Activated CD8-positive, alpha-beta memory T cell treated with anti-CD3 and anti-CD28 coated beads for 36 hours (primary cell): Measurements from ENCODE around the gene ICE1. TPM values are rescaled to one million over a fixed set of nuclear protein-coding genes. Genes with fewer than 3 reads are reported as not detected.
"Not testable (repeated sequence)": the region's sequence is repeated elsewhere in the genome, so short reads cannot be mapped to it uniquely, and the experiment has no call there.

Experiments used
- CTCF ChIA-PET: fragments of 350-600 bp; sonication (Branson Sonifier 250); formaldehyde crosslinking; loops from one replicate; lab custom pipeline; 2021; ENCODE audit warnings: antibody characterized with exemption; lab: Charles Lee
- POLR2A ChIA-PET: fragments of 350-600 bp; sonication (Branson Sonifier 250); formaldehyde crosslinking; loops from one replicate; lab custom pipeline; 2021; ENCODE audit warnings: antibody characterized with exemption; lab: Charles Lee
- total RNA-seq, 2 experiments: library from RNA; stranded (reverse); gene quantifications; one replicate each; pipeline ENCODE4 v1.2.3, GENCODE V29; 2021

The ICE1 gene, protein sequence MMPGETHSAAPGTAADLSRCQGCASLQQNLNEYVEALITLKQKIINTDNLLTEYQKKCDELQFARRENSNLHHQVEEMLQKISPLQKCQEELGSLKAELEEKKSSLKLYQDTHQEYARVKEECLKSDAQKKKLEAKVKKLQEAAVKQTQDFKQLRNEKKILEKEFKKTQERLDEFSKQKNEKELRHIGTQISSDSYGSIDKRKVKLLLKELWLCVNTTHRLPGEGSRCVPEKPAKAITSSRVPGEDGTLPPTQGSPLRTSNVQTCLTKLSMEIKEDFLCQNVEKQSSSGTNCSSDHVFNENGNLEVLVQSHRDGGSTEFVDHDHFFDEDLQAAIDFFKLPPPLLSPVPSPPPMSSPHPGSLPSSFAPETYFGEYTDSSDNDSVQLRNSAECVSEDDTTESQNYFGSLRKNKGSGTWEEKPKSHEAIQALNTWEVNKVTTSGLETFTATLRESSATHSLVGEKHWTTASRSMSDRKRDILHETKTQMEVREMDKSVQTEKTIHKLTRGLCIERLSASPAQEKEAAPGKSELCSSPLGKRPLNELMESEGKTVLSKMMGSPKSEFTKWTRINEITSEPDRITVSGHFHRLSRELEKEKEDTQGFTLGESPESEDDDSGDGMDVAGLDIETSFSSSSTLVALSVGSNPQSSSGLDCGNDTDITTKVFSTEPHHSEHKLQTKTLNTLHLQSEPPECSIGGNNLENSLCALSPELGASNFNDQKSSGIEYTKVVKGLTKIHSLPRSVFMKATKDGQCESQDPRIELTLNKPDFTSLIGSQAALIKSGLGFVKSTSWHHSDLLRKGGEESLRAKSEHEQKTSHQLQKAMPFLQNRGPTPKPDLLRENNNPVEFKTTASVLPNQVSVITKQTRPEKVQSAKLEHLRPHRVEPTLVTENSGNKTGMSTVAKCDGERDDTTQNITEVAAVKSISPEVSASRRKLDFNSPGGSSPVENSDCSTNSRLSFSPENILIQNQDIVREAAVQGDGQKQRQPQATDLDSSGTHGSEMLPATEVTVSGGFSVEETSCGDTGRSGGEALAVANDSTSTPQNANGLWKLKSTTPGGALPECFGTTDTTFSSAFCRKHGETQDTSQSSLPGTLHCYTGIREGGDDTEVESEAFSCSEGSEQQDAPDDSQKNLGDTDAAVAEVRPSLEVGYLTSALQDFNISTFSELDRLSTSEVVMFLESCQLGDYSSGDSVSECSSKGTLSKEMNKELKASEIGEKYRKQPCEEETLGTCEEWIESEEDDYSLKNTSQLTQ (N-terminal part only)
- total RNA-seq, result 10 to 100 TPM; 34.9 to 39.7 TPM

DNA sequence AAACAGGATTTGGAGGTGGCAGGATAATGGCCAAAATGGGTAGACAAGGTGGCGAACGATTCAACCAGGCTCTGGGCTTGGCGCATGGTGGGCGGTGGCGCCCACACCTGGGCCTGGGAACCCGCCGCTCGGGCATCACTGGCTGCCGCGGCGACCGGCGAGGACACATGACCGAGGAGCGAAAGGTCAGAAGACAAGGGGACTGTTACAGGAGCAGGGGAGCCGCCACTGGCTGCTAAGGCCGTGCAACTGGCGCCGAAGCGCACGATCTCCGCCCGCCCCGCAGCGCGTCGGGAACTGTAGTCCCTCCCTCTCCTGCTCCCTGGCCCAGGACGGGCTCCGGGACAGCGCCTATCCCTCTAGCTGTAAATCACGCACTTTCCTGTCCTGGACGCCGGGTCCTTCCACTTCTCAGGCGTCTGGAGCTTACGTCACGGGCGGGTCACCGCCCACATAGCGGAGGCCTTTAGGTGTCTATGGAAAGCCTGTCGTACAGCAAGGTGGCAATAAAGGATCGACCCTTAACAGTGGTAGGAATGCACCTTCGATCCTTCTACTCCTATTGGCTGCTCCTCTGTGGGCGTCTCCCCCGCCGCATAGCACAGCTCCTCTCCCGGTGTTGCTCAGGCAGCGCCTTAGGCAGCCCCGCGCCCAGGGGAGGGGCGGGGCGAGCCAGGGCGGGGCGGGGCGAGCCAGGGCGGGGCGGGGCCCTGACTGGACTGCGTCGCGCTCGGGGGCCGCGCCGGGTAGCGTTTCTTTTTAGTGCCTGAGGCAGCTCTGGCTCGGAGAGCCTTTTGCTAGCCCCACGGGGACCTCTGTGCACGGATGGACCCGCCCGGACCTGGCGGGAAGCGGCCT is at the start of gene ICE1:
Gene ICE1, plus strand, starts transcription at position 717 of the 858 bp plus-strand sequence. CDS start 239 bp downstream, outside the sequence.
- ChIA-PET CTCF (interaction anchor here (0.6 to 1.6 kb wide), 2 partner anchors 9 to 21 kb away, joined by 3 read pairs; no protein-coding TSS in a partner anchor), POLR2A (interaction anchor here (0.6 to 1.6 kb wide), 3 partner anchors 20 to 956 kb away, joined by 3 to 4 read pairs (median 4); partner anchors contain the start of gene MED10)

DNA sequence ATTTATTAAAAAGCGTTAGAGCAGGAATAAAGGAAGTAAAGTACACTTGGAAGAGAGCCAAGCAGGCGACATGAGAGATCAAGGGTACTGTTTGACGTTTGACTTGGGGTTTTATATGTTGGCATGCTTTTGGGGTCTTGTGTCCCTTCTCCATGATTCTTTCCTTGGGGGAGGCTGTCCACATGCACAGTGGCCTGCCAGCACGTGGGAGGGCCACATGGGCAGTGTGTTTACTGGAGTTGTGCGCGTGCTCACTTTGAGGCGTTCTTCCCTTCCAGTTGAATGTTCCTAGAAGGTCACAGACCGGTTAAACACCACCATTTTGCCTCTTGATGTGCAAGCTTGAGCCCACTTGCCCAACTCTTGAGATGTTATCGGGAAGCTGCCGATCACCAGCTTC is 49.5 kb upstream of the ICE1 start:
- ChIA-PET POLR2A (no interaction called here), CTCF (no interaction called here)

DNA sequence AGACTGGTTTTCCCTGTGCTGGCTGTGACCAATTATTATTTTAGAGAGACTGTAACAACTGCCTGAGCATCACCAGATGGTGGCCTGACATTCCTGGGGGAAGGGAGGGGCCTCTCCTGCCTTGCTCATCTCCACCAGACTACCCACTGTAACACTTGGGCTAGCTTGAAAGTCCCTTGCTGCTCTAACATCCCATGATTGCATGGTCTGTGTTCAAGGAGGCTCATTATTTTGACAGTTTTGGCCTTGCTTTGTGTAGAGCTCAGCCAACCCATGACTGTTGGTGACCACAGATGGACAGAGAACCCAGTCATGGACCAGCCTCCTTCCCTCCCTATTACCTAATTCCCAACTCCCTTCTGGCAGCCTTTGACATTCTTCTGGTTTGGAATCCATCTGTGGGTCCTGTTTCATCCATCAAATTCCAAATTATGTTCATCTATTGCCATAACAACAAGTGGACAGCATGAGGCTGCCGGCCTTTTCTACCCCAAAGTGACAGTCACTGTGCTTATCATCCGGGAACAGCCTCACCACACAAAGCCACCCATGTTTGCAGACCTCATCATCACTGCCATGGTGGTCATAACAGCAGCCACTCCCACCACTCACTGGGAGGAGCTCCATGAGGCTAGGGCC is 49.0 kb upstream of the ICE1 start:
- ChIA-PET POLR2A (no interaction called here), CTCF (no interaction called here)

DNA sequence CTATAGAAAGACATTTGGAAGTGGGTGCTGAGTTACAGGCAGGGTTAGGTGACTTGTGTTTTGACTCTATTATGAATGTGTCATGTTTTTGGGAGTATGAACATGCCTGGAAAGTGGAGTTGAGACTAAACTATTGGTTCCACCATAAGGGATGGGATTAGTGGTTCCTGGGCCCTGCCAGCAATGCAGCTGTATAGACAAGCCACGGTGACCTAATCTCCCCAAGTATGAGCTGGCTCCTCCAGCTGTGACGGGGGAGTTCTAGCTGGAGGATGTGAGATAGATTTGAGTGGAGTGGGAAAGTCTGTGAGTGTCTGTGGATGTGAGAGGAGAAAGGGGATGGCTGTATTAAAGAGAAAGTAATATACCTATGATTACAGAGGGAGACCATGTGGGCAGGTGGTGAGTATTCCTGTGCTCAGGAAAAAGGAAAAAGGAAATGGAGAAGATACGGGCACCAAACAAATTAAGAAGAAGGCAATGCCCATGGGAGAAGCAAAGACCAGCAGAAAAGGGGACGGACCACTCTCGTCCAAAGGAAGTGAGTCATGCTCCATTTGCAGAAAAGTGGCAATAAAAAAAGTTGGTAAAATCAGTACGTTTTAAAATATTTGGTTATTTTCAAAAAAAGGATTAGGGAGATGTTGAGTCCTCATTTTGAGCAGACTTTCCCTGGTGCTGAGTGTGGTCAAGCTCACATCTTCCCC is 48.3 kb upstream of the ICE1 start:
- CTCF ChIA-PET, result no interaction called here

DNA sequence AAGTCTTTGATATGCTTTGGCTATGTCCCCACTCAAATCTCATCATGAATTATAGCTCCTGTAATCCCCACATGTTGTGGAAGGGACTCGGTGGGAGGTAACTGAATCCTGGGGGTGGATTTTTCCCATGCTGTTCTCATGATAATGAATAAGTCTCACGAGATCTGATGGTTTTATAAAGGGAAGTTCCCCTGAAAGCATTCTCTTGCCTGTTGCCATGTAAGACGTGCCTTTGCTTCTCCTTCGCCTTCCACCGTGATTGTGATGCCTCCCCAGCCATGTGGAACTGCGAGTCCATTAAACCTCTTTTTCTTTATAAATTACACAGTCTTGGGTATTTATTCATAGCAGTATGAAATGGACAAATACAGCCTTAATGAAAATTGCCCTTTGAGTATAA is 44.7 kb upstream of the ICE1 start:
- ChIA-PET CTCF (no interaction called here), POLR2A (no interaction called here)

More for the DNA sequence above, 48.3 kb upstream of the ICE1 start:
- POLR2A ChIA-PET, result no interaction called here

DNA sequence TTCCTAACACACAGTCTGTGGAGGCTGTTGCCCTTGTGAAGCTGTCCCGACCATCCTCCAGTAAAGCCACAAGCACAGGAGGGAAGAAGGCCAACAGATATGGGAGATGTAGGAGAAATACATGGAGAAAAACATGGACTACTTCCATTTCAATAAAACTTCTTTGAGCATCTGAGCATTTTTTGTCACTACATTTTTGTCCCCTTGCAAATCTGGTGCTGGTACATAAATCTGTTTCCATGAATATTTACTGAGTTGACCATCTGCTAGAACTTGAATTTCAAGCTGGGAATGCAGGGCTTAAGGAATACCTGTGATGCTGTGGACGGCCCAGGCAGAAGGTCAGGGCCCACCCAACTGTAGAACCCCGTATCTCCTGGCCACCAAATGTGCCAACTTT is 43.9 kb upstream of the ICE1 start:
- ChIA-PET CTCF (no interaction called here), POLR2A (no interaction called here)

DNA sequence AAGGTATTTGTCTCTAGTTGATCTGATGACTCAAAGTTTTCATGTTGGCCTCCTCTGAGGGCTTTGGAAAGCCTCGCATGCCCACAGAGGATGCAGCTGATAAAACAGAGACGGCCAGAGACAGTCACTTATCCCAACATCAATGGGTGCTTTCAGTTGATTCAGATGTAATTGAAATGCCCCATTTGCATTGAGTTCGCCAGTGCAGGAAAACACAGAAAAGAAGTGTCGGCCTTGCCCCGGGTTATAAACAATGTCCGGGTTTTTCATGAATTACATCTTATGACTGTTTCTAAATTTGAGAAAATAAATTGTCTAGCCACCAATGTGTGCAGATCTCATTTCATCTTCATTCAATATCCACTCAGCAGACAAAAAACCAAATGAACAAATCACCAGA is 42.2 kb upstream of the ICE1 start:
- POLR2A ChIA-PET, result no interaction called here

DNA sequence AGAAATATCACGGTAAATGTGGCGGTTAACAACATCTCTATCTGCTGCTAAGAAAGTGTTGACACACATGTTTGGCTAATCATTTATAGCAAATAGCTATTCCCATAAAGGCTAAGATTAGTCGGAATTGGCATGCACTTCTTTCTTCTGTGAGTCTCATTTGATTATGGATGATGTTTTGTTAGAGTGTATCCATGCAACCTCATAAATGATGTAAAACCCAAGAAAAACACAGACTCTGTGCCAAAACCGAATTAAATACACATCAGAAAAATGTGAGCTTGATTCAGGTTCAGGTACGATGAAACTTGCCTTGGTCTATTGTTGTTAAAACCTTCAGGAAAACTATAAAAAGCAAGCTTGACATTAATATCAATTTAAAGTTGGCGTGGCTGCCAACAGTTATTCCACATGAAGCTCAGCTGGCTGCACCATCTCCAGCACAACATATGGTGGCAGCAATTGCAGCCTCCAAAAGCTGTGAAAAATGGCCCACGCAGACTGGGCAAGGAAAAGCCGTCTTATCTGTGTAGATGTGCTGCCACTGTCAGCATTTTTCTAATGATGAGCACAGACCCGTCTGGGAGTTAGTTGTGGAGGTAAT is 41.1 kb upstream of the ICE1 start:
- ChIA-PET POLR2A (interaction anchor here (0.6 kb wide), 1 partner anchor 106 kb away, joined by 4 read pairs; no protein-coding TSS in a partner anchor), CTCF (no interaction called here)

More for the DNA sequence above, 42.2 kb upstream of the ICE1 start:
- CTCF ChIA-PET, result no interaction called here

DNA sequence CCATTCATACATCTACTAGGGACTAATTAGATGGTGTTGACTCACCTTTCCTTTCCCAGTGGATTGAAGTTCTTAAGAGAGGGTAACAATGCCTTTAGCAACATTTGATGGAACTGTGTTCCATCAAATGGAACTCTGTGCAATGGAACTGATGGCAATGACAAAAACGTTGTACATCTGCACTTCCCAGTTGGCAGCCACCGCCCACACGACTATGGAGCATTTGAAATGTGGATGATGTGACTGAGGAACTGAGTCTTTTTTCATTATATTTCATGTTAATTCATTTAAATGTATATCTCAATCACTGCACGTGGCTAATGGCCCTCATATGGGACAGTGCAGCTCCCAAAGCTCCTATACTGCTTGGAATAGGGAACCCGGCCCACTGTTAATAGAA is 39.0 kb upstream of the ICE1 start:
- POLR2A ChIA-PET, result no interaction called here
- CTCF ChIA-PET, result no interaction called here

DNA sequence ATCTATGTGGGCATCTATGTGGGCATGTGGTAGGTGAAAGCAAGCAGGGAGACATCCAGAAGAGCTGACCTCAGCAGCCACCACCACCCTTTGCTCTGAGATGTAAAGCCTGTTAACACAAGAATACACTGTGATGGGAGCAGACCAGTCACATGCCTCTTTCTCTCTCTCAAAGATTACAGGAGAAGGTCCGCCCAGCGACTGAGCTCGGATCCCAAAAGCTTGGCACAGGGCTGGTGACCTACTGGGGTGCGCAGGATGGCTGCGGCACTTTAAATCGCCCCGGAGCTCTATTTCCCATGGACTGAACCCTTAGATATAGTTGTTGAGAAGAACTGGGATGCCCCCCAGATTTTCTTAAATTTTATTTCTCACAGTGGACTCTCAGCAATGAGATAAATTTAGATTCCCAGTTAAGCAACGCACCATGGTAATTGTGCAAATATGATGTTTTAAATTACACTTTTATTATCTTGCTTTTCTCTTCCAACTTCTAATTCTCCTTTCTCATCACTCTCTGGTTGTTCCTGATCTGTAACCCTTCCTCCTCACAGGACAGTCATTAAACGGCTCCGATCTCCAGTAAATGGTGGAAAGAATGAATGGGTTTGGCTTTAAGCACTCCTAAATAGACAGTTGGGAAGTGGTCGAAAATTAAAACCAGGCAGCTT is 37.7 kb upstream of the ICE1 start:
- CTCF ChIA-PET, result no interaction called here
- POLR2A ChIA-PET, result no interaction called here

DNA sequence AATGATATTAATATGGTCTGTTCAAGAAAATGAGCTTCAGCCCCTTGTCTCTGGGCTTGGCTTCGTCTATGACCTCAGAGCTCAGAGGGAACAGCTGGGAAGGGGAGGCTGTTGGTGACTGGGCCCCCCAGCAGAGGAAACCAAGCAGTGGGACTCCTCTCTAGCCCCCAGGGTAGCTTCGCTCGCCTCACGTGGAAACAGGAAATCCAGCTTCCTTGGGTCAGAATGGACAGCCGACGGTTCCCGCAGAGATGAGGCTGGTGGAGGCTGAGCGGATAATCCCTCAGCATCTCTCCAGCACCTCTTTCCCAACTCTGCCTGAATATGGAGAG is 37.2 kb upstream of the ICE1 start:
- ChIA-PET CTCF (no interaction called here), POLR2A (no interaction called here)

DNA sequence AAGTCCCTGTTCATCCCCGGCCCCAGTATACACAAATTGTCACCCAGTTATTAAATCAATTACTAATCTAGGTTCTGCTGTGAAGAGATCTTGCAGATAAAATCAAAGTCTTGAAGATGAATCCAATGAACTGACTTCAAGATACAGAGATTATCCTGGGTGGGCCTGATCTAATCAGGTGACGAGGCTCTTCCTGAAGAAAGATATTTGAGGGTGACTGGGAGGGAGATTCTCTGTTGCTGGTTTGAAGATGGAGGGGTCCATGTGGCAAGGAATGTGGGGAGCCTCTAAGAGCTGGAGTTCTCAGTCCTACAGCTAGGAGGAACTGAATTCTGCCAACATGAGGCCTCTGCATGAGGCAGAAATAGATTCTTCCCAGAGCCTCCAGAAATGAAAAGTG is 36.1 kb upstream of the ICE1 start:
- ChIA-PET CTCF (no interaction called here), POLR2A (no interaction called here)

DNA sequence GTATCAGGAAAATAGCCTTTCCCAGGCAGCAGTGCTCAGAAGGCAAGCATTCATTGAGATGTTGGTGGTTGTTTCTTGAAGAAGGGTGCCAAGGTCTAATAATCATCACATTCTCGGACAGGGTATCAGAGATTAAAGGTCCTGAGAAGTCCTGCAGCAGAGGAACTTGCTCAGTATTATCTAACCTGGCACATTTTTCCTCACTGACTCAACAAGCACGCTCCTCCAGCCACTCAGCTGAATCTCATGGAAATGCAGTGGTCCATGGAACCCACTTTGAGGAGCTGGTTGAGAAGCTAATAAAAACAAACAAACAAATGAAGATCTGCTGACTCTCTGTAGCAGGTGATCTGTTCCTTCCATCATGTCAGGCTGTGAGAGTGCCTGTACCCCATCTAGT is 35.3 kb upstream of the ICE1 start:
- POLR2A ChIA-PET, result no interaction called here
- CTCF ChIA-PET, result no interaction called here

DNA sequence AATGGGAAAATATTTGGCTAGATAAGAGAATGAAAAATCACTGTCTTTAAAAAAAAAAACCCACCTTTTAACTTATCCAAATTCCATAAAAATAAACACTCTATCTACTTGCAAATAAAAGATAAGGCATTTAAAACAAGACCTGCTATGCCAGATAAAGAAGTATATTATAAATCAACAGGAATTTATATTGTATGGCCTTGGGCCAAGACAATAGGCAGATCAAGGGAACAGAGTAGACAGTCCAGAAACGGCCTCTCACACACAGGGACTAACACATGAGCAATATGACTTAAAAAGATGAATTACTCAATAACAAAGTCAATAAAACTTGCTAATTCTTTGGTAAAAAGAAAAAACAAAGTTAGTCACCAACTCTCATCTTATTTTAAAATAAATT is 34.7 kb upstream of the ICE1 start:
- ChIA-PET CTCF (no interaction called here), POLR2A (no interaction called here)

DNA sequence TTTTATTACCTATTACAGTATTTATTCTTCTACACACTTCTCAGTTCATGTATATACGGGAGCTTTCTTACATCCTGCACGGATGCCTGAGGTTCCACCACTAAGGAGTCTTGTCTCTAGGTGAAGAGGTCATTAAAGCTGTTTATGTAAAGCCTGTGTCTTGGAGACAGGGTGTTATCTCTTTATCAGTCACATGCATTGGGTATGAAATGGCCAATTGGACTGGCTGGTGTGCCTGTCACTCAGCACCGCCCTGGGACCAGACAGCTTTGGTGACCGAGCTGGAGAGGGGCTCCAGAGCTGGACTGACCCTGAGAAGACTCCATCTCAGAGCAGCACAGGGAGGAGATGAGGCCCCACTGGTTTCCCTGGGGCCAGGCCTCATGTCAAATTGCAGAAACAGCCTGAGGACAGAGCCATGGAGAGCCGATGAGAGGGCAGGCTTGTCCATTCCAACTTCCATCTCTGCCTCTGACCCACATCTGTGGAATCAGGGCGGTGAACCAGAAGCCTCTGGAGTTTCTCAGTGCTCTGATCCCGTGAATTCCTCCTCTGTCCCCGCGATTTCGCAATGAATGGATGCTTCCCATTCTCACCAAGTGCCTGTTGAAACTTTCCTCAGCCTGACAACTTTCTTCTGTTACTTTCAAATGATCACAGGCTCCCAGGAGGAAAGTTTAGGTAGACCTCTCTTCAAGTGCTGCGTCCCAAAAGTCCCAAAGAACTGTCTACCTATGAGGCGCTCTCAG is 32.2 kb upstream of the ICE1 start:
- CTCF ChIA-PET, POLR2A ChIA-PET: not testable (repeated sequence)

DNA sequence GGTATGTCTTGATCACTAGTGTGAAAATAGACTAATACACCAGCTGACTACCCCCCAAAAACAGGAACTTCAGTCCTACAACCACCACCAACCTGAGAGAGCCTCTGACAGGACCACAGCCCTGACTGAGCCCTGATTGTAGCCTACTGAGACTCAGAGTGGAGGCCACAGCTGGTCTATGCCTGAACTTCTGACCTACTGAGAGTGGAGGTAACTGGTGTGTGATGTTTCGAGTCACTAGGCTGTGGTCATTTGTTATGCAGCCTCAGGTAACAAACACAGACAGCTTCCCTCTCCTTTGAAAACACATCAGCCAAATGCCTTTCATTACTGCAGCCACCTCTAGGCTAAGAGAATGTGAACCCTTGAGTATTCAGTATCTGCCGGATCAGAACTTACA is 30.0 kb upstream of the ICE1 start:
- POLR2A ChIA-PET, CTCF ChIA-PET: not testable (repeated sequence)
